ENCODE results near the gene SNAP29.
"Not testable (repeated sequence)": the region's sequence is repeated elsewhere in the genome, so short reads cannot be mapped to it uniquely, and the experiment has no call there.

SNAP29 gene

GRCh38 chr22:20901093-20902033, 42.6 kb downstream of the SNAP29 start:
- DNase-seq (ENCODE audit: low read depth), result not testable (repeated sequence)

GRCh38 chr22:20903093-20903492, 44.3 kb downstream of the SNAP29 start:
- DNase-seq (ENCODE audit: low read depth), result no peak

GRCh38 chr22:20904008-20904979, 45.5 kb downstream of the SNAP29 start:
- peak; percentile 30 for DNase-seq (ENCODE audit: low read depth)

- no peak for DNase-seq (ENCODE audit: low read depth)
Observed at GRCh38 chr22:20904980-20905355, 46.2 kb downstream of the SNAP29 start.

GRCh38 chr22:20905415-20906386, 46.9 kb downstream of the SNAP29 start:
- DNase-seq (ENCODE audit: low read depth), result no peak

GRCh38 chr22:20906387-20906767, 47.6 kb downstream of the SNAP29 start:
- no peak for DNase-seq (ENCODE audit: low read depth)

- not testable (repeated sequence) for DNase-seq (ENCODE audit: low read depth)
Observed at GRCh38 chr22:20908717-20909116, 49.9 kb downstream of the SNAP29 start.

GRCh38 chr22:20909543-20910303, 50.9 kb downstream of the SNAP29 start:
- DNase-seq (ENCODE audit: low read depth), result no peak

GRCh38 chr22:20912494-20912893, 53.7 kb downstream of the SNAP29 start:
- no peak for DNase-seq (ENCODE audit: low read depth)

- DNase-seq (ENCODE audit: low read depth), result peak; percentile 89
Observed at GRCh38 chr22:20916916-20917810, 58.4 kb downstream of the SNAP29 start, which contains the start of gene CRKL. Gene CRKL (plus strand): TSS chr22:20917407. CDS start chr22:20917935, 528 bp downstream.

GRCh38 chr22:20918663-20919218, 59.9 kb downstream of the SNAP29 start:
- DNase-seq (ENCODE audit: low read depth), result no peak

GRCh38 chr22:20919718-20920117, 60.9 kb downstream of the SNAP29 start:
- no peak for DNase-seq (ENCODE audit: low read depth)

- no peak for DNase-seq (ENCODE audit: low read depth)
Observed at GRCh38 chr22:20920881-20921203, 62.0 kb downstream of the SNAP29 start.

GRCh38 chr22:20922141-20922751, 63.4 kb downstream of the SNAP29 start:
- DNase-seq (ENCODE audit: low read depth), result no peak

GRCh38 chr22:20926243-20926642, 67.4 kb downstream of the SNAP29 start:
- DNase-seq (ENCODE audit: low read depth), result no peak

- no peak for DNase-seq (ENCODE audit: low read depth)
Observed at GRCh38 chr22:20927940-20928572, 69.2 kb downstream of the SNAP29 start.

- no peak for DNase-seq (ENCODE audit: low read depth)
Observed at GRCh38 chr22:20928573-20928967, 69.8 kb downstream of the SNAP29 start.

GRCh38 chr22:20930004-20930403, 71.2 kb downstream of the SNAP29 start:
- DNase-seq (ENCODE audit: low read depth), result no peak

Data from HS-27A (cell line).